Gastrocnemius medialis (tissue), 4 donors: Measurements from ENCODE around the gene NVL.

Source experiments
- CTCF ChIP-seq, 5 experiments: fragments of 450-650 bp in 3 of 5; fragments of 200-600 bp in 2 of 5; sonication (generic) in 2 of 5; IDR thresholded peaks in 4 of 5; conservative IDR thresholded peaks in 1 of 5; 1 replicate in 4 of 5; 2 replicates in 1 of 5; pipeline ENCODE4 v1.5.1; 2016 to 2019; ENCODE audit warnings: antibody characterized with exemption in 5 of 5, mild to moderate bottlenecking in 3 of 5, moderate library complexity in 3 of 5
- POLR2A ChIP-seq, 2 donors: fragments of 450-650 bp; IDR thresholded peaks; one replicate each; pipeline ENCODE4 v1.6.1; 2017; ENCODE audit warnings: antibody characterized with exemption in 2 of 2, mild to moderate bottlenecking in 2 of 2, moderate library complexity in 2 of 2

- no peak for TF ChIP-seq POLR2A (IDR thresholded peaks at IDR 0.05)
- no peak for TF ChIP-seq CTCF (IDR thresholded peaks at IDR 0.05 in 4 of 5, conservative IDR thresholded peaks at IDR 0.05 in 1 of 5)
Observed at GRCh38 chr1:224267925-224268324, 62.0 kb downstream of the NVL start.
